HK-2 (cell line): ENCODE measurements around the gene SYNJ2BP.

Experiments used
- DNase-seq: peaks from one replicate; pipeline ENCODE4 v3.0.0-alpha.2; 2018; ENCODE audit not compliant: unreplicated experiment

The SYNJ2BP gene

GRCh38 chr14:70391493-70392391 is 25.1 kb downstream of the SYNJ2BP start:
- DNase-seq = no peak

- no peak for DNase-seq
Observed at GRCh38 chr14:70382536-70382935, 34.4 kb downstream of the SYNJ2BP start.

- DNase-seq = no peak
Observed at GRCh38 chr14:70380824-70381223, 36.1 kb downstream of the SYNJ2BP start.

GRCh38 chr14:70378696-70379095 is 38.2 kb downstream of the SYNJ2BP start:
- DNase-seq = no peak
